Tibial artery (tissue), 4 donors: Measurements from ENCODE around the gene VAPA.

ENCODE experiments used
- DNase-seq, 2 donors: peaks; one replicate each; pipeline ENCODE4 v3.0.0-alpha.2; 2019
- H3K27ac ChIP-seq, 2 donors: fragments of 200-600 bp; sonication (generic) in 1 of 2; 1 replicate in 1 of 2; 2 replicates in 1 of 2; pipeline ENCODE4 v1.5.1; 2018 to 2019; ENCODE audit warnings: mild to moderate bottlenecking in 1 of 2
- H3K27me3 ChIP-seq, 2 donors: fragments of 200-600 bp; sonication (generic) in 1 of 2; one replicate each; pipeline versions ENCODE4 v1.5.1 to v1.6.0; 2016 to 2019
- H3K36me3 ChIP-seq, 3 donors: fragments of 200-600 bp; sonication (generic) in 2 of 3; one replicate each; pipeline ENCODE4 v1.5.1; 2016 to 2019; ENCODE audit warnings: mild to moderate bottlenecking in 2 of 3
- H3K4me1 ChIP-seq, 4 donors: fragments of 200-600 bp; sonication (generic) in 2 of 4; 1 replicate in 3 of 4; 2 replicates in 1 of 4; pipeline ENCODE4 v1.5.1; 2016 to 2019
- H3K4me3 ChIP-seq, 2 donors: fragments of 200-600 bp; sonication (generic) in 1 of 2; 1 replicate in 1 of 2; 2 replicates in 1 of 2; pipeline ENCODE4 v1.5.1; 2018 to 2019; ENCODE audit warnings: mild to moderate bottlenecking in 2 of 2
- H3K9me3 ChIP-seq, 3 donors: fragments of 200-600 bp; sonication (generic) in 1 of 3; one replicate each; pipeline ENCODE4 v1.5.1; 2016 to 2019
- CTCF ChIP-seq, 2 experiments: fragments of 200-600 bp in 1 of 2; fragments of 450-650 bp in 1 of 2; IDR thresholded peaks; one replicate each; pipeline ENCODE4 v1.5.1; 2017 to 2019; ENCODE audit warnings: antibody characterized with exemption in 2 of 2, mild to moderate bottlenecking in 1 of 2, moderate library complexity in 1 of 2
- intact Hi-C: fragments of 100-400 bp; cut with DNase I; formaldehyde crosslinking; loops from one replicate; pipeline ENCODE4 v1.15.0; 2023; ENCODE audit warnings: low total_unique reads

The VAPA gene

GRCh38 chr18:9869715-9870430 lies 43.9 kb upstream of the VAPA start:
- H3K27ac ChIP-seq, result no peak overlapping the region
- no peak for TF ChIP-seq CTCF (IDR thresholded peaks at IDR 0.05)

GRCh38 chr18:9870431-9871008 lies 43.3 kb upstream of the VAPA start:
- Histone ChIP-seq H3K27me3 (no peaks in the 10 kb centered on the region), H3K27ac (no peak overlapping the region), H3K36me3 (no peaks in the 10 kb centered on the region), H3K4me3 (no peak overlapping the region), H3K4me1 (peaks cover 0 to 7% (median 3%) of the 10 kb centered on the region in 4 donors), H3K9me3 (no peaks in the 10 kb centered on the region)
- no peak for DNase-seq
- TF ChIP-seq CTCF (IDR thresholded peaks at IDR 0.05), result no peak
- intact Hi-C loops, result no loop called here

More at GRCh38 chr18:9869715-9870430, 43.9 kb upstream of the VAPA start:
- Histone ChIP-seq H3K4me3 (no peak overlapping the region), H3K9me3 (no peaks in the 10 kb centered on the region), H3K4me1 (peaks cover 0 to 7% (median 3%) of the 10 kb centered on the region in 4 donors), H3K27me3 (no peaks in the 10 kb centered on the region), H3K36me3 (no peaks in the 10 kb centered on the region)
- no peak for DNase-seq
- intact Hi-C loops, result no loop called here

- Histone ChIP-seq H3K4me3 (no peak overlapping the region), H3K27ac (no peak overlapping the region), H3K9me3 (no peaks in the 10 kb centered on the region), H3K36me3 (no peaks in the 10 kb centered on the region), H3K4me1 (peaks cover 0 to 7% (median 3%) of the 10 kb centered on the region in 4 donors), H3K27me3 (no peaks in the 10 kb centered on the region)
- intact Hi-C loops, result no loop called here
- DNase-seq, result no peak
- TF ChIP-seq CTCF (IDR thresholded peaks at IDR 0.05), result no peak
These were observed 42.5 kb upstream of the VAPA start for GRCh38 chr18:9871244-9871746.

- Histone ChIP-seq H3K27ac (no peak overlapping the region), H3K4me1 (peaks cover 0 to 19% (median 10%) of the 10 kb centered on the region in 4 donors), H3K4me3 (no peak overlapping the region), H3K9me3 (no peaks in the 10 kb centered on the region), H3K27me3 (no peaks in the 10 kb centered on the region), H3K36me3 (no peaks in the 10 kb centered on the region)
- TF ChIP-seq CTCF (IDR thresholded peaks at IDR 0.05), result no peak
- no peak for DNase-seq
- intact Hi-C loops, result no loop called here
These were observed 41.0 kb upstream of the VAPA start for GRCh38 chr18:9872823-9873222.

GRCh38 chr18:9874728-9875127 lies 39.1 kb upstream of the VAPA start:
- intact Hi-C loops, result no loop called here
- no peak for DNase-seq

More at GRCh38 chr18:9874728-9875127, 39.1 kb upstream of the VAPA start:
- no peak for TF ChIP-seq CTCF (IDR thresholded peaks at IDR 0.05)
- Histone ChIP-seq H3K36me3 (no peaks in the 10 kb centered on the region), H3K4me1 (peaks cover 0 to 19% (median 9%) of the 10 kb centered on the region in 4 donors), H3K4me3 (no peak overlapping the region), H3K27me3 (no peaks in the 10 kb centered on the region), H3K9me3 (no peaks in the 10 kb centered on the region), H3K27ac (no peak overlapping the region)
